Subcutaneous abdominal adipose tissue (tissue), 5 donors: ENCODE data around the gene GRAMD4.

Source experiments
- H3K27ac ChIP-seq: one replicate; pipeline ENCODE4 v1.7.0; 2013; ENCODE audit warnings: low read depth, mild to moderate bottlenecking, inconsistent platforms, low read length, moderate library complexity
- H3K27me3 ChIP-seq, 5 donors: one replicate each; pipeline ENCODE4 v1.7.0; 2013; ENCODE audit warnings: low read length in 5 of 5, inconsistent platforms in 1 of 5; ENCODE audit not compliant: control insufficient read depth in 5 of 5, insufficient read depth in 4 of 5
- H3K36me3 ChIP-seq, 5 donors: one replicate each; pipeline ENCODE4 v1.7.0; 2013; ENCODE audit warnings: low read length in 5 of 5; ENCODE audit not compliant: control insufficient read depth in 5 of 5, insufficient read depth in 5 of 5
- H3K4me1 ChIP-seq, 5 donors: one replicate each; pipeline ENCODE4 v1.7.0; 2013; ENCODE audit warnings: low read length in 5 of 5, mild to moderate bottlenecking in 3 of 5, moderate library complexity in 1 of 5; ENCODE audit not compliant: control insufficient read depth in 5 of 5, insufficient read depth in 5 of 5
- H3K4me3 ChIP-seq, 5 donors: one replicate each; pipeline ENCODE4 v1.7.0; 2013; ENCODE audit warnings: low read length in 5 of 5, low read depth in 1 of 5
- H3K9ac ChIP-seq, 5 donors: one replicate each; pipeline ENCODE4 v1.7.0; 2013; ENCODE audit warnings: low read length in 5 of 5, mild to moderate bottlenecking in 4 of 5, moderate library complexity in 3 of 5
- H3K9me3 ChIP-seq, 5 donors: one replicate each; pipeline ENCODE4 v1.7.0; 2013; ENCODE audit warnings: low read length in 5 of 5; ENCODE audit not compliant: control insufficient read depth in 5 of 5
- donor health status: healthy.
- donor health status: healthy.
- donor health status: healthy.
- donor health status: healthy.
- donor health status: healthy.

Gene GRAMD4

GRCh38 chr22:46708766-46709330 lies 88.7 kb downstream of the GRAMD4 start:
- H3K9me3 ChIP-seq, result no peaks in the 10 kb centered on the region
- no peak overlapping the region for H3K27ac ChIP-seq
- no peak overlapping the region for H3K4me3 ChIP-seq
- H3K9ac ChIP-seq, result no peak overlapping the region
- H3K4me1 ChIP-seq, result no peaks in the 10 kb centered on the region
- H3K27me3 ChIP-seq, result no peaks in the 10 kb centered on the region
- peaks cover 7 to 82% (median 72%) of the 10 kb centered on the region in 5 donors for H3K36me3 ChIP-seq

- H3K36me3 ChIP-seq, result peaks cover 7 to 74% (median 60%) of the 10 kb centered on the region in 5 donors
- H3K27me3 ChIP-seq, result no peaks in the 10 kb centered on the region
- H3K27ac ChIP-seq, result no peak overlapping the region
- H3K4me1 ChIP-seq, result peaks cover 0 to 10% (median 7%) of the 10 kb centered on the region in 5 donors
- H3K4me3 ChIP-seq, result no peak overlapping the region
- no peak overlapping the region for H3K9ac ChIP-seq
- no peaks in the 10 kb centered on the region for H3K9me3 ChIP-seq
Measured at GRCh38 chr22:46710806-46711205, 90.6 kb downstream of the GRAMD4 start.

GRCh38 chr22:46712288-46712687 lies 92.1 kb downstream of the GRAMD4 start:
- H3K27me3 ChIP-seq, result no peaks in the 10 kb centered on the region
- no peaks in the 10 kb centered on the region for H3K9me3 ChIP-seq
- H3K9ac ChIP-seq, result no peak overlapping the region
- H3K4me3 ChIP-seq, result no peak overlapping the region
- H3K4me1 ChIP-seq, result peaks cover 0 to 10% (median 7%) of the 10 kb centered on the region in 5 donors
- no peak overlapping the region for H3K27ac ChIP-seq
- peaks cover 5 to 64% (median 53%) of the 10 kb centered on the region in 5 donors for H3K36me3 ChIP-seq

- Histone ChIP-seq H3K9me3 (no peaks in the 10 kb centered on the region), H3K9ac (no peak overlapping the region), H3K36me3 (peaks cover 5 to 61% (median 50%) of the 10 kb centered on the region in 5 donors), H3K4me1 (peaks cover 0 to 10% (median 7%) of the 10 kb centered on the region in 5 donors), H3K27ac (no peak overlapping the region), H3K27me3 (no peaks in the 10 kb centered on the region), H3K4me3 (no peak overlapping the region)
Measured at GRCh38 chr22:46714550-46714949, 94.4 kb downstream of the GRAMD4 start.

GRCh38 chr22:46719921-46720320 lies 99.7 kb downstream of the GRAMD4 start:
- Histone ChIP-seq H3K9me3 (no peaks in the 10 kb centered on the region), H3K4me3 (no peak overlapping the region), H3K27ac (no peak overlapping the region), H3K4me1 (no peaks in the 10 kb centered on the region), H3K9ac (no peak overlapping the region), H3K36me3 (peaks cover 0 to 47% (median 45%) of the 10 kb centered on the region in 5 donors), H3K27me3 (no peaks in the 10 kb centered on the region)

GRCh38 chr22:46721501-46722085 lies 101.4 kb downstream of the GRAMD4 start:
- Histone ChIP-seq H3K9ac (no peak overlapping the region), H3K27me3 (no peaks in the 10 kb centered on the region), H3K4me1 (peaks cover 5 to 12% (median 8%) of the 10 kb centered on the region in 5 donors), H3K9me3 (no peaks in the 10 kb centered on the region), H3K4me3 (no peak overlapping the region), H3K36me3 (peaks cover 0 to 50% (median 44%) of the 10 kb centered on the region in 5 donors), H3K27ac (no peak overlapping the region)

GRCh38 chr22:46723882-46724281 lies 103.7 kb downstream of the GRAMD4 start:
- Histone ChIP-seq H3K27me3 (no peaks in the 10 kb centered on the region), H3K4me1 (peaks cover 5 to 20% (median 12%) of the 10 kb centered on the region in 5 donors), H3K9me3 (no peaks in the 10 kb centered on the region), H3K27ac (no peak overlapping the region), H3K9ac (no peak overlapping the region), H3K4me3 (no peak overlapping the region), H3K36me3 (peaks cover 0 to 35% (median 26%) of the 10 kb centered on the region in 5 donors)

- H3K9me3 ChIP-seq, result no peaks in the 10 kb centered on the region
- H3K4me1 ChIP-seq, result peaks cover 5 to 23% (median 12%) of the 10 kb centered on the region in 5 donors
- peaks cover 0 to 23% (median 14%) of the 10 kb centered on the region in 5 donors for H3K36me3 ChIP-seq
- no peak overlapping the region for H3K27ac ChIP-seq
- no peaks in the 10 kb centered on the region for H3K27me3 ChIP-seq
- H3K9ac ChIP-seq, result no peak overlapping the region
- no peak overlapping the region for H3K4me3 ChIP-seq
Measured at GRCh38 chr22:46725096-46725495, 104.9 kb downstream of the GRAMD4 start.

GRCh38 chr22:46726066-46726985 lies 106.1 kb downstream of the GRAMD4 start:
- H3K9ac ChIP-seq, result peak overlapping the region in 1 of 5 donors; percentile 45
- no peaks in the 10 kb centered on the region for H3K27me3 ChIP-seq
- no peaks in the 10 kb centered on the region for H3K9me3 ChIP-seq
- H3K36me3 ChIP-seq, result peaks cover 0 to 20% (median 14%) of the 10 kb centered on the region in 5 donors
- H3K4me3 ChIP-seq, result no peak overlapping the region
- peaks cover 5 to 35% (median 21%) of the 10 kb centered on the region in 5 donors for H3K4me1 ChIP-seq
- no peak overlapping the region for H3K27ac ChIP-seq

- H3K27me3 ChIP-seq, result no peaks in the 10 kb centered on the region
- peaks cover 0 to 21% (median 16%) of the 10 kb centered on the region in 5 donors for H3K36me3 ChIP-seq
- H3K4me1 ChIP-seq, result peaks cover 5 to 39% (median 26%) of the 10 kb centered on the region in 5 donors
- no peaks in the 10 kb centered on the region for H3K9me3 ChIP-seq
- H3K4me3 ChIP-seq, result no peak overlapping the region
- H3K9ac ChIP-seq, result no peak overlapping the region
- H3K27ac ChIP-seq, result no peak overlapping the region
Measured at GRCh38 chr22:46726986-46727317, 106.8 kb downstream of the GRAMD4 start.
